Endodermal cell (in vitro differentiated cells): ENCODE results near the gene ACSF2. TPM values are rescaled to one million over a fixed set of nuclear protein-coding genes. Genes with fewer than 3 reads are reported as not detected.
A peak's percentile ranks its signal among the peaks of the same experiment; 100 is the strongest.

Source experiments
- DNase-seq: peaks from one replicate; pipeline ENCODE4 v3.0.0-alpha.2; 2017
- H3K27ac ChIP-seq: 2 replicates; pipeline ENCODE4 v1.5.1; 2013; ENCODE audit warnings: mild to moderate bottlenecking, low read depth, low read length, moderate library complexity
- H3K27me3 ChIP-seq: 2 replicates; pipeline ENCODE4 v1.6.1; 2013; ENCODE audit warnings: mild to moderate bottlenecking, low read length, moderate library complexity; ENCODE audit not compliant: insufficient read depth, control insufficient read depth, poor library complexity, severe bottlenecking
- H3K36me3 ChIP-seq: 2 replicates; pipeline ENCODE4 v1.7.0; 2013; ENCODE audit warnings: mild to moderate bottlenecking, low read length, moderate library complexity; ENCODE audit not compliant: control insufficient read depth, insufficient read depth
- H3K4me1 ChIP-seq: one replicate; pipeline ENCODE4 v1.7.0; 2013; ENCODE audit warnings: low read length; ENCODE audit not compliant: control insufficient read depth, insufficient read depth
- H3K4me3 ChIP-seq: 2 replicates; pipeline ENCODE4 v1.5.1; 2013; ENCODE audit warnings: mild to moderate bottlenecking, low read length, moderate library complexity
- H3K9ac ChIP-seq: 2 replicates; pipeline ENCODE4 v1.6.1; 2013; ENCODE audit warnings: mild to moderate bottlenecking, low read length, moderate library complexity; ENCODE audit not compliant: poor library complexity, severe bottlenecking; ENCODE audit errors: extremely low read depth
- H3K9me3 ChIP-seq: 2 replicates; pipeline ENCODE4 v1.6.1; 2013; ENCODE audit warnings: mild to moderate bottlenecking, low read length, moderate library complexity; ENCODE audit not compliant: control insufficient read depth
- H3K27ac Mint-ChIP-seq: 2 replicates; pipeline ENCODE4 v1.8.0; 2020; ENCODE audit warnings: mixed read lengths
- H3K27me3 Mint-ChIP-seq: 2 replicates; pipeline ENCODE4 v1.8.0; 2021; ENCODE audit warnings: mild to moderate bottlenecking, mixed read lengths; ENCODE audit not compliant: insufficient read depth
- H3K36me3 Mint-ChIP-seq: 2 replicates; pipeline ENCODE4 v1.8.0; 2020; ENCODE audit warnings: low read depth, mixed read lengths
- H3K4me1 Mint-ChIP-seq: 2 replicates; pipeline ENCODE4 v1.8.0; 2020; ENCODE audit warnings: mixed read lengths
- H3K4me3 Mint-ChIP-seq: 2 replicates; pipeline ENCODE4 v1.8.0; 2020; ENCODE audit warnings: mild to moderate bottlenecking, moderate library complexity, mixed read lengths
- H3K9me3 Mint-ChIP-seq: 2 replicates; pipeline ENCODE4 v1.8.0; 2020; ENCODE audit warnings: mild to moderate bottlenecking, mixed read lengths
- CTCF ChIP-seq: fragments of 200-600 bp; sonication (generic); conservative IDR thresholded peaks from 2 replicates; pipeline ENCODE4 v1.5.0; 2021; ENCODE audit warnings: antibody characterized with exemption, mild to moderate bottlenecking
- WGBS, 2 experiments: methylation state at CpG; one replicate each; pipeline versions ENCODE4 v1.1.5 to v1.1.7; 2013; ENCODE audit warnings: missing lambda C conversion rate in 2 of 2, mixed read lengths in 1 of 2; ENCODE audit not compliant: insufficient coverage in 1 of 2, insufficient read length in 1 of 2; 5-methylcytosine and 5-hydroxymethylcytosine counted together
- total RNA-seq, 2 donors: library from RNA; stranded (reverse); fragmentation: NEBNext Ultra II Directional in 1 of 2; extraction: Animal tissue kit (Norgen Biotek cat#: 25700) in 1 of 2; gene quantifications; 2 replicates in 1 of 2; 3 replicates in 1 of 2; pipeline ENCODE4 v1.2.1, GENCODE V29; 2021

ACSF2 gene
- total RNA-seq, 2 donors from 2014 or later = 61.7 to 76.5 TPM

GRCh38 chr17:50501054-50501453, 75.0 kb downstream of the ACSF2 start:
- Mint-ChIP-seq H3K4me3 (no peak overlapping the region), H3K27ac (no peak overlapping the region), H3K36me3 (no peaks in the 10 kb centered on the region), H3K27me3 (peaks cover 13% of the 10 kb centered on the region), H3K9me3 (no peaks in the 10 kb centered on the region), H3K4me1 (peaks cover 5% of the 10 kb centered on the region)
- Histone ChIP-seq H3K27ac (no peak overlapping the region), H3K36me3 (no peaks in the 10 kb centered on the region), H3K27me3 (peaks cover 8% of the 10 kb centered on the region), H3K4me3 (no peak overlapping the region), H3K9me3 (no peaks in the 10 kb centered on the region), H3K9ac (no peak overlapping the region), H3K4me1 (no peaks in the 10 kb centered on the region)
- 61 to 69% methylated on average over 4 of the region's 5 CpGs for WGBS, 2 experiments
- peak; percentile 78 for TF ChIP-seq CTCF
- DNase-seq = peak; percentile 79

DNA sequence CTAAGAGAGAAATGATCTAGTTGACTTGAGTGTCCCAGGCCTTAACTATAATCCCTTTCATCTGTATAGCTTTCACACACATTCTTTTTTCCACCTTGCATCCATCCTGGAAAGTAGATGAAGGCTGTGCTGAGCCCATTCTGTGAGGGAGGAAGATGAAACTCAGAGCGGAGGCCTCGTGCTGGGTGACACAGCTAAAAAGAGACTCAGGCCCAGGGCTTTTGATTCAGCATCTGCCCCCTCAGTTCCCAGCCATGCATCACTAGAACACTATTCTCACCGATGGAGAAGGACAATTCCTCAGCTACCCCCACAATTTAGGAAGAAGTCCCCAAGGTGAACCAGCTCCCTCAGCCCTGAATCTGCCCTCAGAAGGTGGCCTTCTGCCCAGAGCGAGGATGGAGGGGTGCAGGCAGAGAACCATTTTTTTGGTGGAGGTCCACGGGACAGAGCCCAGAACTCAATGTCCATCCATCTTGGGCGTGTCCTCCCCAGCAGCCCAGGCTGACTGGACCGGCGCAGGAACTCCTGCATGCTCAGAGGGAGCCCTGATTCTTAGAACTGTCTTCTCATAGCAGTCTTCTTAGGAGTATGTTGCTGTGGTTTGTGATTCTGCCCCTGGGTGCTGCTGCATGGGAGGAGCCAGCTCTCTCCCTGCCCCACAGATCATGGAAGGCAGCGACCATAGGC, 76.4 kb downstream of the ACSF2 start:
- Histone ChIP-seq H3K36me3 (no peaks in the 10 kb centered on the region), H3K4me3 (no peak overlapping the region), H3K9ac (no peak overlapping the region), H3K4me1 (no peaks in the 10 kb centered on the region), H3K9me3 (no peaks in the 10 kb centered on the region), H3K27ac (no peak overlapping the region), H3K27me3 (peaks cover 11% of the 10 kb centered on the region)
- Mint-ChIP-seq H3K36me3 (no peaks in the 10 kb centered on the region), H3K27ac (no peak overlapping the region), H3K4me1 (peaks cover 5% of the 10 kb centered on the region), H3K27me3 (peaks cover 14% of the 10 kb centered on the region), H3K4me3 (no peak overlapping the region), H3K9me3 (no peaks in the 10 kb centered on the region)
- 89 to 97% methylated on average over 3 to 9 of the region's 9 CpGs for WGBS, 2 experiments
- peak; percentile 34 for DNase-seq
- no peak for TF ChIP-seq CTCF

DNA sequence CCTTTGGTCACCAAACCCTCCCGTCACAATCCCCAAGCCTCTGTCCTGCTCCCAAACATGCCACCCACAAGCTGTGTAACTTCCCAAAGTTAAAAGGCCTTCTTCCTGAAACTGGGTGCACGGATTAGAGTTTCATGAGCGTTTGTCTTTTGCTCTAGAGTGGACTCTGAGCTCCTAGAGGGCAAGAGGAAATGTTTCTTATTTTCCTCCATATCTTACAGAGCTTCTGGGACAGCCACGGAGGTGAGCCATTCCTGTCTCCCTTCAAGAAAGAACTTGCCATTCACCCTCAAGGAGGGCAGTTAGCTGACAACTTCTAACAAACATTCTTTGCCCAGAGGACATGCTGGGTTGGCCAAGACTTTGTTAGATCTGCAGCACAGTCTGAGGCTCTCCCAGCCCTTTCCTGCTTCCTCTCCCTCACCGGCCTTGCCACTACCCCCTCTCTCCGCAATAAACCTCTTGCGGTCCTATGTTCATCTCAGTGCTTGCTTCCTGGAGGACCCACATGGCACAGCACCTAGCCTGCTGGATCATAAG, 79.6 kb downstream of the ACSF2 start:
- Histone ChIP-seq H3K36me3 (no peaks in the 10 kb centered on the region), H3K4me3 (no peak overlapping the region), H3K9me3 (no peaks in the 10 kb centered on the region), H3K4me1 (no peaks in the 10 kb centered on the region), H3K27me3 (peaks cover 11% of the 10 kb centered on the region), H3K27ac (no peak overlapping the region), H3K9ac (no peak overlapping the region)
- Mint-ChIP-seq H3K9me3 (no peaks in the 10 kb centered on the region), H3K27me3 (peaks cover 14% of the 10 kb centered on the region), H3K27ac (no peak overlapping the region), H3K4me1 (peaks cover 16% of the 10 kb centered on the region), H3K4me3 (no peak overlapping the region), H3K36me3 (no peaks in the 10 kb centered on the region)
- 78 to 82% methylated on average over 3 to 7 of the region's 7 CpGs for WGBS, 2 experiments
- TF ChIP-seq CTCF = no peak
- peak; percentile 38 for DNase-seq
